K562 (cell line): ENCODE measurements around the gene NEXN. TPM values are rescaled to one million over a fixed set of nuclear protein-coding genes. Genes with fewer than 3 reads are reported as not detected.

Experiments used
- ATAC-seq: fragments of 200-7000 bp; cut with Tn5 transposase; 3 replicates; pipeline ENCODE4 v1.9.1; 2020; ENCODE audit warnings: moderate library complexity
- BruUV-seq: library from RNA; stranded (reverse); fragments of 400-500 nt; replicated peaks from 2 replicates; lab custom pipeline; 2021; lab: Mats Ljungman, UMichigan
- CTCF ChIA-PET: fragments of 300-600 bp; formaldehyde crosslinking; extraction: SDS; loops from one replicate; lab custom pipeline; 2021; ENCODE audit warnings: low intra/inter-chr PET ratio; lab: Yijun Ruan, JAX
- POLR2A ChIA-PET: fragments of 300-600, 350-650 bp; sonication (Branson Sonifier 250); formaldehyde crosslinking; extraction: SDS; loops from one replicate; lab custom pipeline; 2021; ENCODE audit warnings: antibody characterized with exemption, inconsistent platforms; lab: Yijun Ruan, JAX
- DNase-seq, 4 experiments: peaks; one replicate each; pipeline versions ENCODE4 v3.0.0 to v3.0.0-alpha.2; 2011 to 2018; ENCODE audit warnings: low spot score in 3 of 4, mixed read lengths in 3 of 4; ENCODE audit errors: extremely low read depth in 1 of 4
- FAIRE-seq: peaks from 2 replicates; lab custom pipeline; 2011; peaks lifted over from hg19 to GRCh38; lab: Jason Lieb, UNC
- H2AFZ ChIP-seq: 2 replicates; pipeline ENCODE4 v1.6.0; 2011; ENCODE audit warnings: low read depth, low read length, control low read depth, inconsistent platforms
- H3K27ac ChIP-seq: fragments of 200-600 bp; 3 replicates; pipeline ENCODE4 v1.8.0; 2011; ENCODE audit warnings: low read depth, mild to moderate bottlenecking, control low read depth, inconsistent platforms, low read length, moderate library complexity, mixed read lengths; ENCODE audit errors: extremely low read depth
- H3K27me3 ChIP-seq, 2 experiments: fragments of 300-600 bp in 1 of 2; 2 replicates in 1 of 2; 3 replicates in 1 of 2; pipeline versions ENCODE4 v1.6.0 to v1.8.0; 2011; ENCODE audit warnings: inconsistent platforms in 2 of 2, low read length in 2 of 2, mild to moderate bottlenecking in 1 of 2, mixed read lengths in 1 of 2, moderate library complexity in 1 of 2; ENCODE audit not compliant: control insufficient read depth in 2 of 2, insufficient read depth in 2 of 2
- H3K36me3 ChIP-seq: fragments of 300-600 bp; 3 replicates; pipeline ENCODE4 v1.8.0; 2011; ENCODE audit warnings: mild to moderate bottlenecking, low read length, inconsistent platforms; ENCODE audit not compliant: control insufficient read depth, insufficient read depth
- H3K4me1 ChIP-seq, 2 experiments: fragments of 200-600 bp in 1 of 2; replicated peaks in 1 of 2; 2 replicates in 1 of 2; 3 replicates in 1 of 2; pipeline versions ENCODE4 v1.5.1 to v1.8.0; 2011; ENCODE audit warnings: inconsistent platforms in 2 of 2, low read length in 2 of 2, mild to moderate bottlenecking in 1 of 2, mixed read lengths in 1 of 2, moderate library complexity in 1 of 2; ENCODE audit not compliant: control insufficient read depth in 2 of 2, insufficient read depth in 2 of 2
- H3K4me2 ChIP-seq: 2 replicates; pipeline ENCODE4 v1.6.1; 2011; ENCODE audit warnings: low read length, control low read depth, inconsistent platforms, mixed read lengths; ENCODE audit not compliant: insufficient read depth
- H3K4me3 ChIP-seq: fragments of 200-600 bp; sonication (generic), shearing (Covaris generic); 2 replicates; pipeline ENCODE4 v1.5.1; 2016; ENCODE audit warnings: control low read depth, inconsistent platforms
- H3K79me2 ChIP-seq: fragments of 200-600 bp; 3 replicates; pipeline ENCODE4 v1.8.0; 2011; ENCODE audit warnings: low read length, inconsistent platforms; ENCODE audit not compliant: control insufficient read depth, insufficient read depth
- H3K9ac ChIP-seq, 2 experiments: 2 replicates each; pipeline versions ENCODE4 v1.6.0 to v1.6.1; 2011; ENCODE audit warnings: low read depth in 2 of 2, low read length in 2 of 2, control low read depth in 1 of 2, inconsistent platforms in 1 of 2, mild to moderate bottlenecking in 1 of 2, mixed read lengths in 1 of 2; ENCODE audit not compliant: insufficient read depth in 1 of 2
- H3K9me1 ChIP-seq: one replicate; pipeline ENCODE4 v1.6.0; 2011; ENCODE audit warnings: inconsistent platforms, mild to moderate bottlenecking, low read length, moderate library complexity; ENCODE audit not compliant: control insufficient read depth, insufficient read depth
- H3K9me3 ChIP-seq: replicated peaks from 2 replicates; pipeline ENCODE4 v1.5.1; 2011; ENCODE audit warnings: low read depth, low read length, inconsistent platforms; ENCODE audit not compliant: control insufficient read depth, insufficient read depth
- H4K20me1 ChIP-seq: replicated peaks from 2 replicates; pipeline ENCODE4 v1.6.1; 2011; ENCODE audit warnings: low read length, inconsistent platforms, mixed read lengths; ENCODE audit not compliant: control insufficient read depth, insufficient read depth
- BRF1 ChIP-seq: IDR thresholded peaks from 3 replicates; pipeline ENCODE4 v1.6.1; 2011; ENCODE audit warnings: borderline replicate concordance, mild to moderate bottlenecking; ENCODE audit not compliant: insufficient read length; ENCODE audit errors: extremely low read depth
- EWSR1 ChIP-seq: fragments of 450-650 bp; IDR thresholded peaks from 2 replicates; pipeline ENCODE4 v1.6.1; 2018; ENCODE audit warnings: borderline replicate concordance, mild to moderate bottlenecking, low read depth, moderate library complexity; ENCODE audit not compliant: partially characterized antibody
- TBL1XR1 ChIP-seq, 2 experiments: IDR thresholded peaks; 2 replicates each; pipeline ENCODE4 v1.6.1; 2012; ENCODE audit warnings: improper control_type of control experiment in 2 of 2, low read length in 2 of 2, mild to moderate bottlenecking in 1 of 2
- TCF3 ChIP-seq: sonication (generic); formaldehyde crosslinking; IDR thresholded peaks from 2 replicates; pipeline ENCODE4 v1.4.0; 2020; ENCODE audit warnings: mild to moderate bottlenecking, missing genetic modification reagents
- ZNF121 ChIP-seq: sonication (generic); formaldehyde crosslinking; conservative IDR thresholded peaks from 2 replicates; pipeline ENCODE4 v1.8.0; 2022; ENCODE audit warnings: missing genetic modification reagents
- WGBS: fragments of 100-300 bp; shearing (Covaris generic); methylation state at CpG from one replicate; pipeline ENCODE4 v1.1.6; 2016; ENCODE audit warnings: low coverage, mixed read lengths; ENCODE audit not compliant: insufficient coverage; ENCODE audit errors: missing lambda C conversion rate; 5-methylcytosine and 5-hydroxymethylcytosine counted together
- in situ Hi-C: fragments of 300-500 bp; cut with MboI; formaldehyde crosslinking; loops from 4 replicates; pipeline ENCODE4 v1.15.0; 2018; ENCODE audit warnings: inconsistent platforms, mixed read lengths
- intact Hi-C: fragments of 100-400 bp; cut with micrococcal nuclease; formaldehyde crosslinking; loops from 2 replicates; pipeline ENCODE4 v1.14.2; 2022
- polyA plus RNA-seq, 8 experiments: library from polyadenylated mRNA; depleted of rRNA in 4 of 8; stranded (reverse) in 5 of 8; unstranded in 3 of 8; fragments of >200 nt; fragmentation: Nextera tagmentation in 2 of 8; fragmentation: Illumina TruSeq in 1 of 8; extraction: Ambion mirVana in 2 of 8; extraction: Trizol in 1 of 8; gene quantifications; 2 replicates each; pipeline versions ENCODE4 v1.2.1 to v1.2.3, GENCODE V29; 2011 to 2014; ENCODE audit warnings: inconsistent platforms in 1 of 8, missing spikeins in 1 of 8
- total RNA-seq, 7 experiments: library from RNA; depleted of rRNA in 6 of 7; stranded (reverse); fragments of >200 nt in 6 of 7; fragmentation: Illumina TruSeq in 2 of 7; extraction: Trizol in 2 of 7; gene quantifications; 2 replicates each; pipeline versions ENCODE4 v1.2.1 to v1.2.3, GENCODE V29; 2011 to 2021; ENCODE audit warnings: low replicate concordance in 1 of 7

NEXN gene
- total and polyA plus RNA-seq, 9 of the 15 experiments (the other 6 are each of a cell fraction or from before 2014, with no cell fraction given) = 0.18 to 1.8 (median 0.76) TPM

DNA sequence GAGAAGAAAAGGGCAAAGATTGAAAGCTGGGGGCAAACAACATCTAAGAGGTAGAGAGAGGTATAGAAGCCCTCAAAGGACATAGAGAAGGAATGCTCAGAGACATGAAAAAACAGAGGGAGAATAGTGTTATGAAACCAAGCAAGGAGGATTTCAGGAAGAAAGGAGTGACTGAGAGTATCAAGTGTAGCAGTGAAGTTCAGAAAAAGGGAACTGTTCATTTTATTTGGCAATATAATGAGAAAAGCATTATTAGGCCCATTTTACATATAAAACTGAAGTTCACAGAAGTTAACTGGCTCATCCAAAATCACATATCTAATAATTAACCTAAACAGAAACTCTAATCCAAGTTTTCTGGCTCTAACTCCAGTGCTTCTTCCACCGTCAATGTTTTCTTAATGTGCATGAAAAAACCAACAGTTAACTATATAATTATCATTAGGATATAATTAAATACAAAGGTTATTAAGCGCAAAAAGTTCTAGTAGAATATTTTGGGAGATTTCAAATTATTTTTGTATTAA is 17.7 kb downstream of the NEXN start:
- H3K4me2 ChIP-seq = no peak overlapping the region
- WGBS = 40% methylated on average over 2 of the region's 2 CpGs
- intact Hi-C loops = loop anchor here (10.0 kb wide), 1 partner anchor 371 kb away; no protein-coding TSS in a partner anchor
- H3K4me1 ChIP-seq = no peaks in the 10 kb centered on the region
- no peaks in the 10 kb centered on the region for H3K36me3 ChIP-seq
- ChIA-PET CTCF (no interaction called here), POLR2A (no interaction called here)
- no peak for TF ChIP-seq TCF3 (CRISPR knock-in tag)
- TF ChIP-seq TBL1XR1 (IDR thresholded peaks at IDR 0.05; ENCODE audit: low read length in 2 of 2) = no peak
- no peak for TF ChIP-seq BRF1
- H4K20me1 ChIP-seq = no peaks in the 10 kb centered on the region
- no peak for ATAC-seq
- H3K4me3 ChIP-seq = no peak overlapping the region
- H3K27ac ChIP-seq = no peak overlapping the region
- no peaks in the 10 kb centered on the region for H3K9me1 ChIP-seq
- FAIRE-seq = no peak
- H3K79me2 ChIP-seq = no peaks in the 10 kb centered on the region
- H3K9me3 ChIP-seq = no peaks in the 10 kb centered on the region
- H2AFZ ChIP-seq = no peak overlapping the region
- no peak overlapping the region for H3K9ac ChIP-seq
- no peaks in the 10 kb centered on the region for H3K27me3 ChIP-seq
- DNase-seq = no peak
- no TSS peak for BruUV-seq
- in situ Hi-C loops = loop anchor here (10.0 kb wide), 1 partner anchor 201 kb away; no protein-coding TSS in a partner anchor

DNA sequence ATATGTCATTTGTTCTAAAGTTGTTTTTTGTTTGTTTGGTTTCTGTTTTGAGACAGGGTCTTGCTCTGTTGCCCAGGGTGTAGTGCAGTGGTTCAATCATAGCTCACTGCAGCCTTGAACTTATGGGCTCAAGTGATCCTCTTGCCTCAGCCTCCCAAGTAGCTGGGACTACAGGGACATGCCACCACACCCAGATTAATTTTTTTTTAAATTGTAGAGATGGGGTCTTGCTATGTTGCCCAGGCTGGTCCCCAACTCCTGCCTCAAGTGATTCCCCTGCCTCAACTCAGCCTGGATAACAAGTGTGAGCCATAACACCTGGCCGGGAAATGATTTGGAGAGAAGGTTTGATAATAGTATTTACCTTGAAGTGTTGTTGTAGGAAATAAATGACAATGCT is 18.2 kb downstream of the NEXN start:
- POLR2A ChIA-PET = no interaction called here
- no TSS peak for BruUV-seq
- no peak overlapping the region for H3K9ac ChIP-seq

More for the DNA sequence above, 18.2 kb downstream of the NEXN start:
- in situ Hi-C loops (loop anchor here (10.0 kb wide), 1 partner anchor 202 kb away; no protein-coding TSS in a partner anchor), intact Hi-C loops (loop anchor here (10.0 kb wide), 1 partner anchor 372 kb away; no protein-coding TSS in a partner anchor)
- CTCF ChIA-PET = no interaction called here
- no peaks in the 10 kb centered on the region for H3K9me1 ChIP-seq
- H3K4me3 ChIP-seq = no peak overlapping the region
- no peaks in the 10 kb centered on the region for H4K20me1 ChIP-seq
- FAIRE-seq (no peak), ATAC-seq (no peak), DNase-seq (no peak)
- H3K36me3 ChIP-seq = no peaks in the 10 kb centered on the region
- H3K9me3 ChIP-seq = no peaks in the 10 kb centered on the region
- H2AFZ ChIP-seq = no peak overlapping the region
- WGBS = 0% methylated on average over 1 of the region's 1 CpG
- no peak overlapping the region for H3K27ac ChIP-seq
- no peaks in the 10 kb centered on the region for H3K27me3 ChIP-seq
- no peak overlapping the region for H3K4me2 ChIP-seq
- no peaks in the 10 kb centered on the region for H3K79me2 ChIP-seq
- TF ChIP-seq EWSR1 (no peak), ZNF121 (CRISPR knock-in tag) (peak; percentile 93)
- H3K4me1 ChIP-seq = no peaks in the 10 kb centered on the region
